ENCODE data around the gene PGAM2. TPM values are rescaled to one million over a fixed set of nuclear protein-coding genes. Genes with fewer than 3 reads are reported as not detected.

PGAM2 gene
- polyA plus RNA-seq, 2 of the 4 experiments (the other 2 are of a cell fraction): not detected

- ChIA-PET POLR2A (no interaction called here), CTCF (no interaction called here)
- ATAC-seq (no peak), FAIRE-seq (no peak), DNase-seq (ENCODE audit: low read depth in 1 of 2, low spot score in 1 of 2) (no peak)
- peaks cover 13% of the 10 kb centered on the region; the same call in 1 of the 3 replicates for H3K4me1 ChIP-seq
- H3K4me2 ChIP-seq: no peak overlapping the region
- H3K27ac ChIP-seq: no peak overlapping the region
- no peaks in the 10 kb centered on the region for H3K9me3 ChIP-seq
- no peak overlapping the region for H3K4me3 ChIP-seq
- TF ChIP-seq EHMT2 (IDR thresholded peaks at IDR 0.05; ENCODE audit: low read depth) (no peak), ESRRA (IDR thresholded peaks at IDR 0.05; ENCODE audit: borderline replicate concordance, low read length) (no peak), MAX (IDR thresholded peaks at IDR 0.05) (no peak), GATA3 (IDR thresholded peaks at IDR 0.05; ENCODE audit: borderline replicate concordance) (no peak), TFCP2L1 (CRISPR knock-in tag; IDR thresholded peaks at IDR 0.05) (no peak), REST (IDR thresholded peaks at IDR 0.05) (no peak), SMC3 (IDR thresholded peaks at IDR 0.05) (no peak), CHD4 (IDR thresholded peaks at IDR 0.05; ENCODE audit: borderline replicate concordance) (no peak), NPAS2 (CRISPR knock-in tag; IDR thresholded peaks at IDR 0.05; ENCODE audit: borderline replicate concordance) (no peak), E2F6 (IDR thresholded peaks at IDR 0.05; ENCODE audit: borderline replicate concordance, low read depth) (no peak), EP300 (IDR thresholded peaks at IDR 0.05) (no peak)
- 61% methylated on average over 18 of the region's 21 CpGs for WGBS (ENCODE audit: missing lambda C conversion rate)
These were observed 42.8 kb upstream of the PGAM2 start for GRCh38 chr7:44107961-44108767.

GRCh38 chr7:44107116-44107960 is 42.0 kb upstream of the PGAM2 start:
- ChIA-PET CTCF (interaction anchor here (0.7 to 1.1 kb wide), 2 partner anchors 9 to 10 kb away, joined by 3 read pairs; no protein-coding TSS in a partner anchor), POLR2A (no interaction called here)
- 79% methylated on average over 11 of the region's 18 CpGs for WGBS (ENCODE audit: missing lambda C conversion rate)
- Histone ChIP-seq H3K9me3 (no peaks in the 10 kb centered on the region), H3K27ac (no peak overlapping the region), H3K4me1 (peaks cover 8% of the 10 kb centered on the region; the same call in 1 of the 3 replicates), H3K4me3 (no peak overlapping the region), H3K4me2 (no peak overlapping the region)
- ATAC-seq (no peak), DNase-seq (ENCODE audit: low read depth in 1 of 2, low spot score in 1 of 2) (no peak), FAIRE-seq (no peak)
- no peak for TF ChIP-seq RFX5 (IDR thresholded peaks at IDR 0.05)
- no peak for TF ChIP-seq RCOR1 (IDR thresholded peaks at IDR 0.05; ENCODE audit: low read depth, low read length)

GRCh38 chr7:44106311-44107065 is 41.1 kb upstream of the PGAM2 start:
- WGBS (ENCODE audit: missing lambda C conversion rate): 61% methylated on average over 10 of the region's 10 CpGs
- FAIRE-seq: no peak
- Histone ChIP-seq H3K4me3 (no peak overlapping the region), H3K4me2 (no peak overlapping the region), H3K4me1 (peaks cover 8% of the 10 kb centered on the region; the same call in 1 of the 3 replicates), H3K27ac (no peak overlapping the region), H3K9me3 (no peaks in the 10 kb centered on the region)
- DNase-seq (ENCODE audit: low read depth in 1 of 2, low spot score in 1 of 2): no peak
- CTCF ChIA-PET: interaction anchor here (0.7 to 1.1 kb wide), 2 partner anchors 9 to 10 kb away, joined by 3 read pairs; no protein-coding TSS in a partner anchor
- POLR2A ChIA-PET: no interaction called here
- no peak for ATAC-seq
- no peak for TF ChIP-seq ZNF302 (CRISPR knock-in tag; IDR thresholded peaks at IDR 0.05)
- TF ChIP-seq JUN (IDR thresholded peaks at IDR 0.05): no peak
- no peak for TF ChIP-seq NPAS2 (CRISPR knock-in tag; IDR thresholded peaks at IDR 0.05; ENCODE audit: borderline replicate concordance)
- TF ChIP-seq ZFP36 (IDR thresholded peaks at IDR 0.05; ENCODE audit: borderline replicate concordance, partially characterized antibody): no peak
- no peak for TF ChIP-seq NR3C1 (IDR thresholded peaks at IDR 0.05)
- no peak for TF ChIP-seq MAX (IDR thresholded peaks at IDR 0.05)
